DND-41 (cell line): ENCODE measurements around the gene KIAA0040.

Source experiments
- ATAC-seq: fragments of 200-7000 bp; cut with Tn5 transposase; 3 replicates; pipeline ENCODE4 v1.9.1; 2021; ENCODE audit warnings: low read depth; ENCODE audit not compliant: insufficient read depth
- DNase-seq: peaks from one replicate; pipeline ENCODE4 v3.0.0-alpha.2; 2020
- H2AFZ ChIP-seq: 2 replicates; pipeline ENCODE4 v1.6.0; 2012; ENCODE audit warnings: low read depth, low read length
- H3K27ac ChIP-seq: 2 replicates; pipeline ENCODE4 v1.5.1; 2012; ENCODE audit warnings: low read length, inconsistent platforms
- H3K27me3 ChIP-seq: fragments of 200-600 bp; sonication (generic); 2 replicates; pipeline ENCODE4 v1.6.0; 2012; ENCODE audit warnings: low read length, mild to moderate bottlenecking, inconsistent platforms; ENCODE audit not compliant: insufficient read depth, poor library complexity
- H3K36me3 ChIP-seq: 2 replicates; pipeline ENCODE4 v1.5.1; 2012; ENCODE audit warnings: low read length, inconsistent platforms; ENCODE audit not compliant: insufficient read depth
- H3K4me1 ChIP-seq: 2 replicates; pipeline ENCODE4 v1.5.1; 2012; ENCODE audit warnings: mild to moderate bottlenecking, low read length; ENCODE audit not compliant: insufficient read depth
- H3K4me2 ChIP-seq: 2 replicates; pipeline ENCODE4 v1.6.0; 2012; ENCODE audit warnings: mild to moderate bottlenecking, moderate library complexity, low read length, inconsistent platforms; ENCODE audit not compliant: insufficient read depth
- H3K4me3 ChIP-seq, 2 experiments: fragments of 200-600 bp in 1 of 2; shearing (Covaris generic) in 1 of 2; 2 replicates each; pipeline ENCODE4 v1.5.1; 2012 to 2016; ENCODE audit warnings: inconsistent platforms in 2 of 2, low read length in 2 of 2, mild to moderate bottlenecking in 2 of 2, low read depth in 1 of 2, moderate library complexity in 1 of 2
- H3K79me2 ChIP-seq: 2 replicates; pipeline ENCODE4 v1.6.0; 2012; ENCODE audit warnings: low read length, inconsistent platforms; ENCODE audit not compliant: insufficient read depth
- H3K9ac ChIP-seq: 2 replicates; pipeline ENCODE4 v1.6.0; 2012; ENCODE audit warnings: low read depth, mild to moderate bottlenecking, inconsistent platforms, low read length, moderate library complexity
- H3K9me3 ChIP-seq: 2 replicates; pipeline ENCODE4 v1.5.1; 2012; ENCODE audit warnings: low read length, moderate library complexity, mild to moderate bottlenecking, inconsistent platforms; ENCODE audit not compliant: insufficient read depth, severe bottlenecking
- H4K20me1 ChIP-seq: 2 replicates; pipeline ENCODE4 v1.6.0; 2012; ENCODE audit warnings: low read length; ENCODE audit not compliant: insufficient read depth
- CTCF ChIP-seq: IDR thresholded peaks from 2 replicates; pipeline ENCODE4 v1.5.1; 2012; ENCODE audit warnings: borderline replicate concordance, low read length, moderate library complexity, mild to moderate bottlenecking; ENCODE audit not compliant: poor library complexity, severe bottlenecking; ENCODE audit errors: extremely low read depth
- EZH2 ChIP-seq: IDR thresholded peaks from 3 replicates; pipeline ENCODE4 v1.6.1; 2012; ENCODE audit warnings: borderline replicate concordance, low read depth, mild to moderate bottlenecking, moderate library complexity, low read length, inconsistent platforms; ENCODE audit not compliant: severe bottlenecking

KIAA0040 gene

GRCh38 chr1:175186433-175187160, 6.0 kb downstream of the KIAA0040 start:
- H2AFZ ChIP-seq, result no peak overlapping the region
- H3K4me1 ChIP-seq, result peaks cover 18% of the 10 kb centered on the region
- H3K9me3 ChIP-seq, result no peaks in the 10 kb centered on the region
- no peak overlapping the region for H3K27ac ChIP-seq
- ATAC-seq, result no peak
- peaks cover 3% of the 10 kb centered on the region for H3K27me3 ChIP-seq
- no peaks in the 10 kb centered on the region for H3K36me3 ChIP-seq
- H4K20me1 ChIP-seq, result no peaks in the 10 kb centered on the region
- DNase-seq, result no peak
- TF ChIP-seq EZH2 (no peak), CTCF (no peak)
- H3K9ac ChIP-seq, result no peak overlapping the region
- H3K4me3 ChIP-seq, result no peak overlapping the region
- H3K79me2 ChIP-seq, result no peaks in the 10 kb centered on the region
- H3K4me2 ChIP-seq, result no peak overlapping the region

- Histone ChIP-seq H2AFZ (no peak overlapping the region), H3K9me3 (no peaks in the 10 kb centered on the region), H3K4me1 (peaks cover 14% of the 10 kb centered on the region), H3K4me2 (no peak overlapping the region), H3K79me2 (no peaks in the 10 kb centered on the region), H3K9ac (no peak overlapping the region), H3K27ac (no peak overlapping the region), H3K27me3 (no peaks in the 10 kb centered on the region), H3K36me3 (no peaks in the 10 kb centered on the region), H3K4me3 (no peak overlapping the region), H4K20me1 (no peaks in the 10 kb centered on the region)
- no peak for TF ChIP-seq CTCF
- TF ChIP-seq EZH2, result no peak
- no peak for ATAC-seq
- no peak for DNase-seq
These were observed 6.7 kb downstream of the KIAA0040 start for GRCh38 chr1:175185903-175186302.

- no peak overlapping the region for H3K4me2 ChIP-seq
- H3K36me3 ChIP-seq, result no peaks in the 10 kb centered on the region
- H4K20me1 ChIP-seq, result no peaks in the 10 kb centered on the region
- peaks cover 4% of the 10 kb centered on the region for H3K4me1 ChIP-seq
- no peaks in the 10 kb centered on the region for H3K79me2 ChIP-seq
- ATAC-seq, result no peak
- TF ChIP-seq EZH2, result no peak
- no peak for TF ChIP-seq CTCF
- no peaks in the 10 kb centered on the region for H3K27me3 ChIP-seq
- H3K9ac ChIP-seq, result no peak overlapping the region
- no peak overlapping the region for H2AFZ ChIP-seq
- no peak overlapping the region for H3K27ac ChIP-seq
- DNase-seq, result no peak
- no peak overlapping the region for H3K4me3 ChIP-seq
- H3K9me3 ChIP-seq, result no peaks in the 10 kb centered on the region
These were observed 9.0 kb downstream of the KIAA0040 start for GRCh38 chr1:175183586-175183985.
